GM12801 (cell line): ENCODE data around the gene ADCY1.

Experiments
- TF ChIP-seq, protein P1 (sequence below): IDR thresholded peaks from one replicate; pipeline ENCODE4 v1.5.1; 2011; ENCODE audit warnings: control low read depth; ENCODE audit not compliant: insufficient read length; ENCODE audit errors: extremely low read depth

The ADCY1 gene

GRCh38 chr7:45580053-45580872 lies 6.1 kb downstream of the ADCY1 start:
- TF ChIP-seq, protein P1, sequence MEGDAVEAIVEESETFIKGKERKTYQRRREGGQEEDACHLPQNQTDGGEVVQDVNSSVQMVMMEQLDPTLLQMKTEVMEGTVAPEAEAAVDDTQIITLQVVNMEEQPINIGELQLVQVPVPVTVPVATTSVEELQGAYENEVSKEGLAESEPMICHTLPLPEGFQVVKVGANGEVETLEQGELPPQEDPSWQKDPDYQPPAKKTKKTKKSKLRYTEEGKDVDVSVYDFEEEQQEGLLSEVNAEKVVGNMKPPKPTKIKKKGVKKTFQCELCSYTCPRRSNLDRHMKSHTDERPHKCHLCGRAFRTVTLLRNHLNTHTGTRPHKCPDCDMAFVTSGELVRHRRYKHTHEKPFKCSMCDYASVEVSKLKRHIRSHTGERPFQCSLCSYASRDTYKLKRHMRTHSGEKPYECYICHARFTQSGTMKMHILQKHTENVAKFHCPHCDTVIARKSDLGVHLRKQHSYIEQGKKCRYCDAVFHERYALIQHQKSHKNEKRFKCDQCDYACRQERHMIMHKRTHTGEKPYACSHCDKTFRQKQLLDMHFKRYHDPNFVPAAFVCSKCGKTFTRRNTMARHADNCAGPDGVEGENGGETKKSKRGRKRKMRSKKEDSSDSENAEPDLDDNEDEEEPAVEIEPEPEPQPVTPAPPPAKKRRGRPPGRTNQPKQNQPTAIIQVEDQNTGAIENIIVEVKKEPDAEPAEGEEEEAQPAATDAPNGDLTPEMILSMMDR: no peak

DNA sequence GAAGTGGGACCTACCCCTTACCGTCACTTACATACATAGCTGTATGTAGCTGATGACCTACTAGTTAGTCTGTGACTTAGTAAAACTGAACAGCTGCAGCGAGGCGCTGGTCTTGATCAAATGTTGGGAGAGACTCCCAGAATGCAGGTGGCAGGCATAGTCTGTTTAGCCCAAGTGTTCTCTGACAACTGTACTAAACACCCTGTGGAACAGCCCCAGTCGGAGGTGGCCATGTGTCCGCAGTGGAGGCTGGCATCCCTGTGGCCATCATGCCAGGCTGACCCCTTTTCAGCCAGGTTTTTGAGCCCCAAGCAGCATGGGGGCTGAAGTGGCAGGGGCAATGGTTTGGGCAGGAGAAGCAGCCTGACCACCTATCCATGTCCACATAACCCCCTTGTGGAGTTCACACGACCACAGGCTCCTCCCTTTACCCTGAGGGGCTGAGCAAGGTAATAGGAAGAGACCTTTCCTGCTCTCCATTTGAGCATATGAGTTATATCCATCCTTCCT lies 7.2 kb downstream of the ADCY1 start:
- TF ChIP-seq, protein P1: no peak

DNA sequence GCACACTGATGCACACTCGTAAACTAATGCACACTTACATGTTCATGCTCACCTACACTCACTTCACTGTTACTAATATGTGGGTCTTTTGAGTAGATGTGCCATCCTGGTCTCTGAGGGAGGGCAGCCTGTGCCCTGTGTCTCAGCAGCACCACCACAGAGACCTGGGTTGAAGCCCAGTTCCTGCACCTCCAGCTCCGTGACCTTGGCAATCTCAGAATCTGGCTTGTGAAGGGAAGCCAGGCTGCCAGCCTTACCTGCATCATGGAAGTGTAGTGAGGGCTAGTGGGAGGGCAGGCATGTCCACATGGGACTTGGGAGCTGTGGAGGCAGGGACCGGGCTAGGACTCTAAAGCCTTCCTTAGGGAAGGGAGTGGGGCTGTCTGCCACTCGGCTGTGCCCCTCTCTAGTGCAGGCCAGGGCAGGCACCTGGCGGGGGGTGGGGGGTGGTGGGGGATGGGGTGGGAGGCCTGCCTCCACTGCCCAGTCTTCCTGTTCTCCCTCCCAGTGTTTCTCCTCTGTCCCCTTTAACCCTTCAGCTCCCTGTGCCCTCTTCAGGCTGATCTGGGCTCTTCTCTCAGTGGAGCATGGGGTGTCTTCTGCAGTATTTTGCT lies 8.1 kb downstream of the ADCY1 start:
- TF ChIP-seq, protein P1: no peak

DNA sequence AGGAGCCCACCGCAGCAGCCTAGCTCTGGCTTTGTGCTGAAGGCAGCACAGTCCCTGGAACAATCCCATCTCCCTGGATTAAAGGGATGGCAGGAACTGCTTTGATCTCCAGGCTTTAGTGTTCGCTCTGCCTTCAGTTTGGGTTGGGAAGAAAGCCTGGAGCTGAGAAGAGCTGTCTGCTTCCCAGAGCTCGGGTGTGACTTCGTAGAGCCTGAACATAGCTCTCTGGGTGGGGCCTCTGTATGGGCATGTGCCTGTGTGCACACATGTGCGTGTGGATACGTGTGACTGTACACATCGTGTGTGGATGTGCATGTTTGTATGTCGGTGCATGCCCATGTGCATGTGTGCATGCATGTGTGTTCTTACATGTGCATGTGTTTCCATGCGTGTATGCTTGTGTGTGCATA lies 8.7 kb downstream of the ADCY1 start:
- TF ChIP-seq, protein P1: no peak

- TF ChIP-seq, protein P1: no peak
Measured at GRCh38 chr7:45583296-45583695, 9.1 kb downstream of the ADCY1 start.

DNA sequence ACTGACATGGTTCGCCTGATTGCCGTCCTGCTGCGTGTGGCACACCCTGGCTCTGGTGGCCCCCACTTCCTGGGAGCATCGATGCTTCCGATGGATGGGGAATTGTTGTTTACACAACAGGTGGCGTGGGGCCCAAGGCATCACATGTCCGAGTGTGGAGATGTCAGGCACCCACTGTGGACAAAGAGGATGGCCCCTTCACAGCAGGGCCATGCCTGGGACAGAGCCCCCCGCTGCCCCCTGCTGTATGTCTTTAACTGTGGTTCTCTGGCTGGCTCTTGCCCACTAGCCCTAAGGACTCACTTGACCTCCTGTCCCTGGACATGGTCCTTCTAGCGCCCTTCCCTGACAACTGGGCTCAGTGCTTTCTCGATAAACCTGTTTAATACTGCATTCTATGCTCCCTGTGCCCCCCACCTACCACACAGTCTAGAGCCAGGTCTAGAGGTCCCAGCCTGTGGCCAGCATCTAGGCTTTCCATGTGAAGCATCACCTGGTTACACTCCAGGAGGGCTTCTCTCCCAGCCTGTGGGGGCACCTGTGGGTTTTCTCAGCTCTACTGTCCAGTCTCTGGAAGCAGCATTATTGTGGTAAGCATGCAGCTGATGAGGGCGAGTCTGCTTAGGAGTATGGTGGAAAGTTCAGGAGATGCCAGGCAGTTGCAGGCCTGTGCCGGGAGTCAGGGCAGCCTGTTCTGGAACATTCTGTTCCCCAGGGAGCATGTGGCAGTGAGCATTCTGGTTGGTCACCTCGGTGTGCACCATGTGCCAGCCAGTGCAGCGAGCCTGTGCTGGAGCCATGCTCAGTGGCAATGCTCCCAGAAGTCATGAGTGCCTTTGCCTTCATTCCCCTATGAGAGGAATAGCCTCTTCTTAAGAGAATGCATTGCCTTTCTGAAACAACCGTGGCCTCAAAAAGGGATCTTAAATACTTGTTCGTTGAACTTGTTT lies 10.4 kb downstream of the ADCY1 start:
- TF ChIP-seq, protein P1: no peak

GRCh38 chr7:45585628-45586027 lies 11.5 kb downstream of the ADCY1 start:
- TF ChIP-seq, protein P1: no peak
